GM12865 (cell line): ENCODE results near the gene MTMR6.

Experiments used
- DNase-seq: peaks from one replicate; pipeline ENCODE4 v3.0.0; 2010; ENCODE audit warnings: low read depth
- H3K4me3 ChIP-seq: 2 replicates; pipeline ENCODE4 v1.5.1; 2011; ENCODE audit warnings: mild to moderate bottlenecking, low read depth, low read length, control low read depth
- TF ChIP-seq, protein P1 (sequence below): IDR thresholded peaks from 2 replicates; pipeline ENCODE4 v1.5.1; 2011; ENCODE audit warnings: low read length, control low read depth, low read depth, inconsistent platforms; ENCODE audit not compliant: insufficient read depth; ENCODE audit errors: missing control alignments

The MTMR6 gene

GRCh38 chr13:25200783-25201182 lies 86.5 kb downstream of the MTMR6 start:
- TF ChIP-seq, protein P1, sequence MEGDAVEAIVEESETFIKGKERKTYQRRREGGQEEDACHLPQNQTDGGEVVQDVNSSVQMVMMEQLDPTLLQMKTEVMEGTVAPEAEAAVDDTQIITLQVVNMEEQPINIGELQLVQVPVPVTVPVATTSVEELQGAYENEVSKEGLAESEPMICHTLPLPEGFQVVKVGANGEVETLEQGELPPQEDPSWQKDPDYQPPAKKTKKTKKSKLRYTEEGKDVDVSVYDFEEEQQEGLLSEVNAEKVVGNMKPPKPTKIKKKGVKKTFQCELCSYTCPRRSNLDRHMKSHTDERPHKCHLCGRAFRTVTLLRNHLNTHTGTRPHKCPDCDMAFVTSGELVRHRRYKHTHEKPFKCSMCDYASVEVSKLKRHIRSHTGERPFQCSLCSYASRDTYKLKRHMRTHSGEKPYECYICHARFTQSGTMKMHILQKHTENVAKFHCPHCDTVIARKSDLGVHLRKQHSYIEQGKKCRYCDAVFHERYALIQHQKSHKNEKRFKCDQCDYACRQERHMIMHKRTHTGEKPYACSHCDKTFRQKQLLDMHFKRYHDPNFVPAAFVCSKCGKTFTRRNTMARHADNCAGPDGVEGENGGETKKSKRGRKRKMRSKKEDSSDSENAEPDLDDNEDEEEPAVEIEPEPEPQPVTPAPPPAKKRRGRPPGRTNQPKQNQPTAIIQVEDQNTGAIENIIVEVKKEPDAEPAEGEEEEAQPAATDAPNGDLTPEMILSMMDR, result no peak
- H3K4me3 ChIP-seq, result no peak overlapping the region
- no peak for DNase-seq

DNA sequence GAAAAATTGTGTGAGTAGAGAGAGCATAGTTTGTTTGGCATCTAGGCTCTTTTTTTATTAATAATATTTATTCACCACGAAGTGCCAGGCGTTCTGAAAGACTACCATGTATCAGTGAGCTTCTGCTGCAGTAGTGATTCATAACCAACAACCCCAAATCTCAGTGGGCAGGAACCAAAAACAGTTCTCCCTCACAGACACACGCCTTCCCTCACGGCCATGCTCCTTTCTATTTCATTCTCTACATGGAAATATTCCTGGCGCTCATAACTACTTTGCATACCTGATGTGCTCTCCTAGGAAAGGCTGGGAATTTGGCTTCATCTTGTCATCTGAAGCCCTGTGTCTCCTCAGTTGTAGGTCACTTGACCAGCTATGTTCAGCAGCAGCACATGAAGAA lies 88.6 kb downstream of the MTMR6 start:
- TF ChIP-seq, protein P1, result no peak
- no peak for DNase-seq
- no peak overlapping the region for H3K4me3 ChIP-seq

- TF ChIP-seq, protein P1, result no peak
- no peak overlapping the region for H3K4me3 ChIP-seq
- no peak for DNase-seq
These were observed 90.3 kb downstream of the MTMR6 start for GRCh38 chr13:25196971-25197370.
